Mesothelial cell of epicardium (in vitro differentiated cells): ENCODE data around the gene HUS1B. TPM values are rescaled to one million over a fixed set of nuclear protein-coding genes. Genes with fewer than 3 reads are reported as not detected.

Source experiments
- DNase-seq, 2 experiments: peaks; one replicate each; pipeline ENCODE4 v3.0.0; 2021; ENCODE audit warnings: low spot score in 2 of 2; ENCODE audit not compliant: unreplicated experiment in 2 of 2
- H3K27ac Mint-ChIP-seq: 2 replicates; pipeline ENCODE4 v1.8.0; 2021; ENCODE audit warnings: mixed read lengths
- H3K27me3 Mint-ChIP-seq: 2 replicates; pipeline ENCODE4 v1.8.0; 2021; ENCODE audit warnings: low read depth, mixed read lengths
- H3K36me3 Mint-ChIP-seq: 2 replicates; pipeline ENCODE4 v1.8.0; 2021; ENCODE audit warnings: mixed read lengths
- H3K4me1 Mint-ChIP-seq: 2 replicates; pipeline ENCODE4 v1.8.0; 2021; ENCODE audit warnings: mixed read lengths
- H3K4me3 Mint-ChIP-seq: 2 replicates; pipeline ENCODE4 v1.8.0; 2021; ENCODE audit warnings: mild to moderate bottlenecking, moderate library complexity, mixed read lengths
- H3K9me3 Mint-ChIP-seq: 2 replicates; pipeline ENCODE4 v1.8.0; 2021; ENCODE audit warnings: mixed read lengths
- CTCF ChIP-seq: fragments of 200-600 bp; sonication (generic); IDR thresholded peaks from one replicate; pipeline ENCODE4 v1.5.0; 2021; ENCODE audit warnings: antibody characterized with exemption; ENCODE audit not compliant: unreplicated experiment
- total RNA-seq: library from RNA; stranded (reverse); gene quantifications from 3 replicates; pipeline ENCODE4 v1.2.1, GENCODE V29; 2021

HUS1B gene
- total RNA-seq = 1.0 to 1.7 TPM (median 1.3 TPM) in 3 replicates

DNA sequence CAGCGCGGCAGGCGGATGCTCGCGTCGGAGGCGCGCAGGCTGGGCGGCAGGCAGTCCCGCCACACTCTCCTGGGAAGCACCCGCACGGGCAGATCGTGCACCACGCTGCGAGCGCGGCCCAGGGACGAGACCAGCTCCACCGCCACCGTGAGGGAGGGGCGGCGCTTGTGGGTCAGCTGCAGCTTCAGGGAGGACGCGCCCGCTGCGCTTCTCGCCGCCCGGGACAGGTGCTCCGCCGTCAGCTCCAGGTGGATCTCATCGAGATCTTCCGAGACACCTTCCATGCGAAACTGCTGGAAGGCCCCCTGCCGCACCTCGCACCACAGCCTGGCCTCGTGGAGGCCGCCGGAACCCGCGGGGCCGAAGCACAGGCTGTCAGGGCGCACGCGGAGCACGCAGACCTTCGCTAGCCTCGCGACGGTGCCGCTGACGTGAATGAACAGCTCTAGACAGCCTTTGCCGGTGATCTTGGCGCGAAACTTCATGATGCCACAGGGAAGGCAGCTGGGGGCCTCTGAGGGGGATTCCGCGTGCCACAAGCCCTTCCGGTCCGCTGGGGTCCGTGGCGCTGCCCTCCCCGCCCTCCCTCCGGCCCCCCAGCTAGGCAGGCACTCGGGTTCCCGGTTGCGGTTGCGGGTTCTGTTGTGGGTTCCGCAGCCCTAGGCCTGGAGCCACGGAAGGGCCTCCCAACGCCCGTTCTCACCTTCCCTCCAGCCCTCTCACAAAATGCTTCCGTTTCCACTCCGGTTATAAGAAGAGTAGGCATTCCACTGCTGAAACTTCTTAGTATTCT lies at the start of gene HUS1B:
TSS of gene HUS1B (minus strand) at position 641 of the 793 bp plus-strand sequence. CDS start at position 485, 156 bp downstream.
- TF ChIP-seq CTCF = no peak
- H3K4me1 Mint-ChIP-seq = peaks cover 28% of the 10 kb centered on the region
- H3K9me3 Mint-ChIP-seq = peaks cover 10% of the 10 kb centered on the region
- DNase-seq = no peak
- H3K27ac Mint-ChIP-seq = no peak within 1 kb of the TSS
- H3K4me3 Mint-ChIP-seq = no peak within 1 kb of the TSS
- no peaks in the 10 kb centered on the region for H3K27me3 Mint-ChIP-seq
- peaks cover 12% of the 10 kb centered on the region for H3K36me3 Mint-ChIP-seq

DNA sequence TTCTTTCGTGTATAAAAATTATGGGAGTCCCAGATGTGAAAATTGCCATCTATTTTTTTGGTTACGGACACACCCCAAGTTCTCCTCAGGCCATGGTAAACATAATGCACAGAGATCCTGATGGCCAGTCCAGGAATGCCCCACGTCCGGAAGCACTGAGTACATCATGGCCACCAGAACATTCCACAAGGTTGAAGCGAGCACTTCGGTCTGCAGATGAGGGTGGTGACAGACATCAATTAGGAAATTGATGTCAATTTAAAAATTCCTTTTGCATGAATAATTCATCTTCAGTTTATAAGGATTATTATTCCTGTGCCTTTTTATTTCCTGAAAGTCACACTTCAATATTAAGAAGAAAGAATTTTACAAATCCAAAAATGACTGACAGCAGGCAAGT lies 49.2 kb upstream of the HUS1B start:
- no peak overlapping the region for H3K27ac Mint-ChIP-seq
- DNase-seq = no peak
- H3K9me3 Mint-ChIP-seq = no peaks in the 10 kb centered on the region
- peaks cover 10% of the 10 kb centered on the region for H3K4me1 Mint-ChIP-seq
- peaks cover 42% of the 10 kb centered on the region for H3K27me3 Mint-ChIP-seq
- TF ChIP-seq CTCF = no peak
- H3K4me3 Mint-ChIP-seq = no peak overlapping the region
- no peaks in the 10 kb centered on the region for H3K36me3 Mint-ChIP-seq

DNA sequence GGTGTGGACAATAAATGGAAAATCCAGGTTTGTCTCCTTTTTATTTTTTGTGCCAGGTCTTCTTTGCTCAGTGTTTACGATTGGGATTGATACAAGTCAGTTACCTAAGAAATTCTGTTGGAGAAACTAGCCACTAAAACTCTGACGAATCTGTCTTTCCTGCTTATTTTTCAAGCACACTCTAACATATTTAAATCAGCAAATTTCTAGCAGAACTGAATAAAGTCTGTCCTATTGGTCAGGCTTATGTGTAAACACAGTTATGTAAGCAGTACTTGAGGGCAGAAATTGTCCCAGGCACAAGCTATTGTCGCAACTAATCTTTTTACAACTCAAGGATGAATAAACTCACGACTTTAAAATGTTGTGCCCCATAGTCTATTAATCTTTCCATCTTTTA lies 48.1 kb upstream of the HUS1B start:
- Mint-ChIP-seq H3K9me3 (no peaks in the 10 kb centered on the region), H3K4me1 (peaks cover 4% of the 10 kb centered on the region), H3K36me3 (no peaks in the 10 kb centered on the region), H3K27me3 (peaks cover 34% of the 10 kb centered on the region), H3K27ac (no peak overlapping the region), H3K4me3 (no peak overlapping the region)
- TF ChIP-seq CTCF = no peak
- no peak for DNase-seq

DNA sequence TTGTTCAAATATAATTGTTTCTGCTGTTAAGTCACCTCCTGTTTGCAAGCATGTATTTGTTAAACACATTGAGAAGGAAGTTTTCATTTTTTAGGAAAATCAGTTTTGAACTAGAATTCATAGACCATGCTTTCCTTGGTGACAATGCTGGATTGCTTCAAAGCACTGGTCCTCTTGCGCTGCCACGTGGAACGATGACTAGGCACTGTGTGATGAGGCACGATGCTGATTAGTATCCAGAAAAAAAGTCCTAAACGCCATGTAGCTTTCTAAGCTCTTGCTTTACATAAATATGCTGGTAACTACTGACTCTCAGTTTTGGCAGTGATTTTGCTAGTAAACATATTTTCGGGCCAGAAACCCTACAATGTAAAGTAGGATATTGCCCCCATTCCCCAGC lies 47.1 kb upstream of the HUS1B start:
- Mint-ChIP-seq H3K27me3 (peaks cover 28% of the 10 kb centered on the region), H3K36me3 (no peaks in the 10 kb centered on the region), H3K4me1 (peaks cover 4% of the 10 kb centered on the region), H3K27ac (no peak overlapping the region), H3K9me3 (no peaks in the 10 kb centered on the region), H3K4me3 (no peak overlapping the region)
- no peak for DNase-seq
- no peak for TF ChIP-seq CTCF

DNA sequence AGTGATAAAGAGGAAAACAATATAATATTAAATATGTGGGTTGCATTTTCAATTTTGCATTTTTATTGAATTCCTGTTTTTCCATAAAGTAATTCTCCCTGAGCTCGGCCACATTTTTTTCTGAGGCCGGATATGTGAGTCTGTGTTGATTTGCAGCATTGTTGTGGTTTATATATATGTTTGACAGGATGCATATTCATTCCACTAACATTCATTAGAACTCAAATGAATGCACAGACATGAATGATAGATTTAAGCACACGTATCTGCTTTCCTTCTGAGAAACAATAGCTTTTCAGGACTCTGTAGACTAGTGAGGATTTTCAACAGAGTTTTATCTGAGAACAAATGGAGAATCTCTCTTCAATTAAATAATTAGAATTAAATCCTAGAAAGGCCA lies 46.7 kb upstream of the HUS1B start:
- H3K36me3 Mint-ChIP-seq = no peaks in the 10 kb centered on the region
- peaks cover 28% of the 10 kb centered on the region for H3K27me3 Mint-ChIP-seq
- DNase-seq = no peak
- TF ChIP-seq CTCF = no peak
- no peak overlapping the region for H3K27ac Mint-ChIP-seq
- H3K4me3 Mint-ChIP-seq = no peak overlapping the region
- H3K9me3 Mint-ChIP-seq = no peaks in the 10 kb centered on the region
- H3K4me1 Mint-ChIP-seq = peaks cover 4% of the 10 kb centered on the region
